Right forelimb (tissue), 1 donor: Measurements from ENCODE around the gene USP26.
"Not testable (repeated sequence)": the region's sequence is repeated elsewhere in the genome, so short reads cannot be mapped to it uniquely, and the experiment has no call there.

Source experiments
- DNase-seq: peaks from one replicate; pipeline ENCODE4 v3.0.0-alpha.2; 2018

Gene USP26

GRCh38 chrX:133007458-133007857 lies 89.5 kb downstream of the USP26 start:
- no peak for DNase-seq

- no peak for DNase-seq
Measured at GRCh38 chrX:133005616-133006015, 91.3 kb downstream of the USP26 start.

GRCh38 chrX:133005042-133005441 lies 91.9 kb downstream of the USP26 start:
- no peak for DNase-seq

- DNase-seq = no peak
Measured at GRCh38 chrX:132999209-132999608, 97.7 kb downstream of the USP26 start.

GRCh38 chrX:132990835-132991234 lies 106.1 kb downstream of the USP26 start:
- DNase-seq = no peak

- no peak for DNase-seq
Measured at GRCh38 chrX:132986556-132986955, 110.4 kb downstream of the USP26 start.

- DNase-seq = no peak
Measured at GRCh38 chrX:132984058-132984650, 112.8 kb downstream of the USP26 start.

- no peak for DNase-seq
Measured at GRCh38 chrX:132983496-132983895, 113.4 kb downstream of the USP26 start.

- DNase-seq = not testable (repeated sequence)
Measured at GRCh38 chrX:132980035-132980434, 116.9 kb downstream of the USP26 start.
